Measurements from ENCODE around the gene NHLH2.

NHLH2 gene

DNA sequence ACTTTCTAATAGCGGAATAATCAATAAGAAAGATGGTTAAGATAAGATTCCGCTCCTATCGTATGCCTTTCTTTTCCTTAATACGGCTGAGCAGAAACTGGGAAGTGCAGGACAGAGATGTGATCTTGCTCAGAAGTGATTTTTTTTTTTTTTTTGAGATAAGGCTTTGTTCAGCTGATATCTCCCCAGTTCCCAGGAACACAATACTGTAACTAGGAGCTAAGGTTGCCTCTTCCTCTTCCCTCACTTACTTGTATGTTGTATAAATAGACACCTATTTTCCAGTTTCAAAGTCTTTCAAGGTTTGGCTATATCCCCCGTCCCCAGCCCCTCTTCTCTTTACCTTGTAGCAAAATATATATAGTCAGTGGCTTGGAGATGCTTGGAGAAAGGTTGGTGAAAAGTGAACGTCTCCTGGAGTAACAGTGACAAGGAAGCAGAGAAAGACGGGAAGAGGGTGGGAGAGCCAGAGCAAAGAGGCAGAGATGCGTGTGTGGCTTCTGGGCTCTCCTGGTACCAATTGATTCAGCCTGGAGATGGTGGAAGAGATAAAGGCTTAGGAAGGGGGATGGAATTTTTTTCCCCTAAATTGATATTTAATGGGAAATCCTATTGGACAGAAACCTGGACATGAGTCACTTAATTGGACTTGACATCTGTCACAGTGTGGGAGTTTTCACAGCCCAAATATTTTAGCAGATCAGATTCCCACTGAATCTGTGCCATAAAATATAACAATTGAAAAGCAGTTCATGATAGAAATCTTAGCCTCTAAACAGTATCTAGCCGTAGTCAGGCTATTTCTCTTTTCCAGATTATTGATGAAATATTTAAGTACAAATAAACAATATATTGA is at the start of gene NHLH2:
TSS of gene NHLH2 (minus strand) at position 522 of the 856 bp plus-strand sequence. CDS start 2,754 bp downstream, outside the sequence.
- no peak for DNase-seq (ENCODE audit: low read depth)

DNA sequence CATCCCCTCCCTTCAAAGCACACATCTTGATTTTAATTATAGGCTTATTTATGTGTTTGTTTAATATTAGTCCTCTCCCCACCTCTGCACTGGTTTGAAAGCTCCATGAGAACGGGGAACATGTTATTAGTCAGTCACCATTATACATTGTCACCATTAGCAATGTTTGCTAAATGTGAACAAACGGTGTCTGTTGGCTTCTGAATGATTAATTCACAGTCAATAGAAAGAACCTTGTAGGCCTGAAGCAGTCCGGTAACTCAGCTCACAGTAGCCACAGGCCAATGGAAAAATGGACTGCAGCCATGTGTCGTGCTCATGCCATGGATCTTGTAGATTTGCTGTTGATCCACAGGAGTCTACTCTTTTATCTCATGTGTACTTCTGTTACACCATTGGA is 49.7 kb upstream of the NHLH2 start:
- no peak for DNase-seq (ENCODE audit: low read depth)

DNA sequence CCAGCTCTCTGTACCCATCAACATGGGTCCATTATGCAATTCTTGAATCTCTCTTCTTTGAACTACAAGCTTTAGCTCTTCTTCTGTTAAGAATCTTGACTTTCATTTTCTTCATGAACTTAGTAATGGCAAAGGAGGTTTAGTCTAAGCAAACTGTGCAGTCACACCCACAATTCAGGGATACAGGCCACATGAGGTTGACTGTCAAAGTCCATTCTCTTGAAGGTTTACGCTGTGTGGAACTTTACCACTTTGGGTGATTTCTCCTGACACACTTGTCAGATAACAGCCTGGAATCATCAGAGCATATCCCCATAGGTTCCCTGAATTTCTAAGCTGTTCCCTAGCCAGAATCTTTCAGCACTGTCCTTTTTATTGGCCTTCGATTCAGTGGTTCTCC is 48.0 kb upstream of the NHLH2 start:
- no peak for DNase-seq (ENCODE audit: low read depth)

DNA sequence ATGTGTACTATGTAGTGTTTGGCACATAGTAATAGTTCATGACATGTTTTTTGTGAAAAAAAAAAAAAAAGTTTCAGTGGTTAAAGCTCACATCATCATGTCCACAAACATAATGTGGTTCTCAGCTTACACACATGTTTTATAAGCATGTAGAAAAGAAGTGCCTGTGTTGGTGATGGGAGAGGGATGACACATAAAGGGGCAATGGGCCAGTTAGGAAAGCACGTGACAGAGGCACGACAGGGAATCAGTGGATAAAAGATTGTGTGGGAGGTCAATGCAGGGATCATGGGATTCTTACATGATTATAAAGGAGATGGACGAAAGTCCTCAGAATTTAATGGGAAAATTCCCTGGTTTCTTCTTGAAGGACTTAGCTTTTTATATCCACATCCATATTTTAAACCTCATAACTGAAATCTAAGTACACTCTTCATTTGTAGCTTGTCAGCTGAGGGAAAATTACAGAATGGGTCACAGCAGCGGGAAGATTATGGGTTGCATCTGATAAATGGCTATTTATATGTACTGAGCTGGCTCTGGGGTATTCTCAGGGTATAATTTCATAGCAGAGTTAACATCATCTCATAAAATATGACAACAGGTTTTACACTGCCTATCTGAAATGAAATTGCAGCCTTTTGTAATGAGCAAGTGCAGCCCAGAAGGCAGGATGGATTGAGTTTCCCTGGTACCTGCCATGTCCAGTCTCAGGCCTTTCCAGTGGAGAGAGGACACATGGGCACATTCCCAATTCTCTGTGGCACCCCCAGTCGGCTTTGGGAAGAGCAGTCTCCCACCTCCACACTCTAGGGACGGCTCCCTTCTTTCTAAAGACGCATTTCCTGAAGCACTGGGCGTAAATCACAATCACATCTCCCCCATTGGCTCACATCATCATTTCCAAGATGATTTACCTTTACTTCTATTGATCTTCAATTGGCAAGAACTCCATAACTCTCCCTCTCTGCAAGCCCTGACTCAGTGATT is 42.3 kb upstream of the NHLH2 start:
- DNase-seq (ENCODE audit: low read depth), result no peak

DNA sequence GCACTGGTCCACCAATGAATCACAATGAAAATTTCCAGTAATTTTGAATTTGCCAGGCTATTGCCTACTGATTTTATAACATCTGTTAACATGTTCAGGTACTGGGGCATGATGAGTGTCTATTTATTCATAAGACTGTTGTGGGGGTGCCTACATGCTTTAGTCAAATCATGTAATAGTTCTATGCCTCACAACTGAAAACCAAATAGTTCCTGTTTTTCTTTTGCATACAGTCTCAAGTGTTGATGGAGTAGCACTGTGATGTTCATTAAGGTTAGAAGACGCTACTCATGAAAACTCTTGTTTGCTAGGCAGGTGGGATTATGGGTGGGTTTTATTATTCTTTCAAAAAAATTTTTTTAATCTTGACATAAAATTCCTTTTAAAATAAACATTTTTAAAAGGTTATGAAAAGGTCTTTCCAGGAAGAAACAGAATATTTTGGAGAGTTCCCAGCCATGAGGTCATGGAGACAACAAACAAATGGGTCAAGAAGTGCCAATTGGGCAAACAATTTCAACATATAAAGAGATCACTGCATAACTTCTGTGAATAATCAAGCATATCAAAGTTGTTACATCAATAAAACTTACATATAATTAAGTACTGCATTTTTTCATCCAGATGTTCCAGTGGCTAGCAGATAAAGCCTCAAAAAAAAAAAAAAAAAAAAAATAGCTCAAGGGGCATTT is 40.2 kb upstream of the NHLH2 start:
- no peak for DNase-seq (ENCODE audit: low read depth)

DNA sequence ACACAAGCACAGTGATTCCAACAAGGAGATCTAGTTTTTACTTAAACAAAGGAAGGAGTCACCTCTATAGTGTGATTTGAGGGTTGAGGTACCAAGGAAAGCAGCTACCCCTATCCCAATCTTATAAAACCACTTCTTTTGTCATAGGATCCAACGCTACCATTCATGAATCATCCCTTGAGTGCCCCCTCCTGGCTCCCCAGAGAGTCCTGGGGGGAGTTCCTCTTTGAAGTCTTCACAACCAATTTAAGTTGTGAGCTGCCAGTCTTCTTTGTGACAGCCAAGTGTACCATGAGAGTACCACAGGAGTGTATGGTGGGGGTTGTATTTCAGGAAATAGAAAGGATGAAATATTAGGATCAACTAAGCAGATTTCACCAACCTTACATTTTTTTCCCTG is 39.1 kb upstream of the NHLH2 start:
- DNase-seq (ENCODE audit: low read depth), result no peak

DNA sequence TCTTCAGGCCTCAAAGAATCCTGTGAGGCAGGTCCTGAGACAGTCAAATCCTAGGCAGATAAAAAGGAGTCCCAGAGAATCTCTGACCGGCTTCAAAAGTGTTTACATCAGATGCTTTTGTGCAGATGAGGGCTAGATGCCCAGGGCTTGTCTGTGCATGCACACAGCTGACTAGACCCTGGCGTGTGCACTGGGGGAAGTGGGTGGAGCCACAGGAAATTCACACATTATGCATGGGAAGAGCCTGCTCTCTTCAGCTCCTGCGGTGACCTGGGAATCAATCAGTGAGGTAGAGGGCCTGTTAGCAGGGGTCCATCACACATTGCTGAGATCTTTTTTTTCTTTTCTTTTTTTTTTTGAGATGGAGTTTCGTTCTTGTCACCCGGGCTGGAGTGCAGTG is 36.6 kb upstream of the NHLH2 start:
- DNase-seq (ENCODE audit: low read depth), result no peak

DNA sequence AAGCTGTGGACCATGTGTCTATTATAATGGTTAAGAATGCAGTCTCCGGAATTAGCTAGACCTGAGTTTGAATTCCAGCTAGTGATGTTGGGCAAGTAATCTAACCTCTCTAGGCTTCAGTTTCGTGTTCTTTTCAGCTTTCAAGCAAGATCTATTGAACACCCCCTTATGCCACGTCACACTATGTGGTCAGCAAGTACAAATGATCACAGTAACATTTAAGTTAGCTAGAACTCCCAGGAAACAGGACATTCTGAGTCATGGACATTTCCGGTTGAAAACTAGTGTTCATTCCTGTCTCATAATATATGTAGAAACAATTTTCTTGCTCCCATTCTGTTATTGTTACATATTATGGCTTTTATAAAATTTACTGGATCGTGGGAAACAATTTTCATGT is 34.0 kb upstream of the NHLH2 start:
- DNase-seq (ENCODE audit: low read depth), result no peak

DNA sequence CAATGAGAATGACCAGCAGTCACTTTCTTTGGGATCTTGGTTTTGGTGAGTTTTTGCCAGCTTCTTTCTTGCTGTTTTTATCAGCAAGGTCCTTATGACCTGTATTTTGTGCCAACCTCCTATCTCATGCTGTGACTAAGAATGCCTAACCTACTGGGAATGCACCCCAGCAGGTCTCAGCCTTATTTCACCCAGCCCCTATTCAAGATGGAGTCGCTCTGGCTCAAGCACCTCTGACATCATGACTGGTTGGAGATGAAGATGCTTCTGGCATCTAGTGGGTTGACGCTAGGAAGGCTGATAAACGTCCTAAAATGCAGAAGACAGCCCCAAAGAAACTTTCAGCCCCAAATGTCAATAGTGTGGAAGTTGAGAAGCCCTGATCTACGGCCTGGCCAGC is 33.6 kb upstream of the NHLH2 start:
- DNase-seq (ENCODE audit: low read depth), result no peak

DNA sequence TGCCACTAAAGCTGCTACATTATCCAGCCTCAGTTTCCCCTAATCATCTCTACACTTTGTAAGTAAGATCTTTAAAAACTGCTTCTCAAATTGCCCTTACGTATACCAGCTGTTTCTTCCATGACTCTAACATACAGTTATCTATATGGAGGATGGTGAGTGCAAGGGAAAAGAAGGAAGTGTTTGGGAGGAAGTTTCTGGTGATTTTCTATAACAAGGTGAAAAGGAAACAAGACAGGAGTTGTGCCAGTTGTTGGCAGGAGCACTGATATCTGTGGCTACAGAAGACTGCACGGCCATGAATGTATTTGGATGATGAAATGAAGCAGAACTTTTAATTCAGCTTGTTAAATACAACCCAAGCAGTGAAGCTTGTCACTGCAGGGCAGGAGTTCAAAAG is 32.3 kb upstream of the NHLH2 start:
- DNase-seq (ENCODE audit: low read depth), result no peak

DNA sequence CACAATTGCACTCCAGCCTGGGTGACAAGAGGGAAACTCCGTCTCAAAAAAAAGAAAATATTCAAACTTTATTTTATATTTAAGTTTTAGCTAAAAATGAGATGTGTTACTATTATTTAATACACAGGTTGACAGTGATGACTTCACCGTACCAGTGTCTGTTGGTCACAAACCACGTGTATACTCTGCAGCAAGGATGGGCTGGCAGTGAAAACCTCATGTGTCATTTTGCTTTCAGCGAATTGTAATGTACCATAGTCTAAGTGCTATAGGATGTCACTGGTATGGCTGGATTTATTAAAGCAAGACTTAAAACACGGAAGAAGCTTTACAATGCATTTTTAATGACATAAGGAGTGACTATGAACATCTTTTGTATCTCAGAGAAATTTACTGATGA is 28.1 kb upstream of the NHLH2 start:
- no peak for DNase-seq (ENCODE audit: low read depth)

DNA sequence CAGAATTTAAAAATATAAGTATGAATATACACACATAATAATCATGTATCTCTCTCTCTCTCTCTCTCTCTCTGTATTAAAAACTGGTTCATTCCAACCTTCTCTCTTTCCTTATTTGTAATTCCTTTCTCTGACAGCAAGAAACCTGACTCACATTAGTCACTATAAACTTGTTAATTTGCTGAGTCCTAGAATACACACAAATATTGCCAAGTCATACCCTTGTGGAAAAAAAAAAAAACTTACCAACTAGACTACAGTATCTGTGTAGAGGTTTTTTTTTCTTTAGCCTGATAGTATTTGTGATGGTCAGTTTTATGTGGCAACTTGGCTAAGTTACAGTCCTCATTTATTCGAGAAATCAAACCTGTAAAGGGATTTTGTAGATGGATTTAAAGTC is 26.3 kb upstream of the NHLH2 start:
- no peak for DNase-seq (ENCODE audit: low read depth)

DNA sequence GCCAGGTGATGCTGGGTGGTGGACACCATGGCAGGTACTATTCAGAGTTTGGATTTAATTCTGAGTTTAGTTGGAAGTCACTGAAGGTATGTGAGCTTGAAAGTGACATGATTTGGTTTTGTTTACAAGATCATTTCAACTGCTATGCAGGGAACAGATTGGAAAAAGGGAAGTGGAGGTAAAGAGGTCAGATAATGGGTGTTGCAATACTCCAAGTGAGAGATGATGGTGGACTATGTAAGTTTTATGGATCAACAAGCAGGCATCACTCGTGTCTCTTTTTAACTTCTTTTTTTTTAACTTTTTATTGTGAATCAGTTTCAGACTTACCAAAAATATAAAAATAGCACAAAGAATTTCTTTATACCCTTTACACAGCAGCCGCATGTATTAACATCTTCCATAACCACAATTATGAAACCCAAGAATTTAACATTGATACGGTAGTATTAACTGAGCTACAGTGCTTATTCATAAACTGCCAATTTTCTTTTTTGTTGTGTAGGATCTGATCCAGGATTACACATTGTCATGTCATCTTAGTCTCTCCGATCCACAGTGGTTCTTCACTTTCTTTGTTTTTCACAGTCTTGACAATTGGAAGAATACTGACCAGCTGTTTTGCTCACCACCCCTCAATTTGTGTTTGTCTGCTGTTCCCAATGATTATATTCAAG is 24.9 kb upstream of the NHLH2 start:
- DNase-seq (ENCODE audit: low read depth), result no peak

DNA sequence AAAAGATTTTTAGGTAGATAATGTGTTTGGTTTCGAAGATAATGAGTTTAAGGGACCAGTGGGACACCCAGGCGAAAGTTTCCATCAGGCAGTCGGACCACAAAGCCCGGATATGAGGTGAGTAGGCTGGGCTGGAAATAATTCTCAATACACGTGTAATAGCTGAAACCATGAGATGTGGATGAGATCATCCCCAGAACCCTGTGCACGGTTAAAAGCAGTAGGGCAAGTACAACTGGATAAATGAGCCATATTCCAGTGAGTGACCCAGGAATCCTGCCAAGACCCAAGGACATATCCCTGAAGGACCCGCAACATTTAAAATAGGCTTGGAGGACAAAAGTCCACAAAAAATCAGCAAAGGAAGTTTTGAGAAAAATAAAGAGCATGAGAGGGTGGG is 21.5 kb upstream of the NHLH2 start:
- DNase-seq (ENCODE audit: low read depth), result no peak

DNA sequence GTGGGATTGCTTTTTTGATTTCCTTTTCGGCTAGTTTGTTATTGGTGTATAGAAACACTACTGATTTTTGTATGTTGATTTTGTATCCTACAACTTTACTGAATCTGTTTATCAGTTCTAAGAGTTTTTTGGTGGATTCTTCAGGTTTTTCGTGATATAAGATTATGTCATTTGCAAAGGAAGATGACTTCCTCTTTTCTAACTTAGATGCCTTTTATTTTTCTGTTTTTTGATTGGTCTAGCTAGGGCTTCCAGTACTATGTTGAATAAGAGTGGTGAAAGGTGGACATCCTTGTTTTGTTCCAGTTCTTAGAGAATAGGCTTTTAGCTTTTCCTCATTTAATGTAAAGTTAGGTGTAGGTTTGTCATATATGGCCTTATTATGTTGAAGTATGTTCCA is 13.1 kb upstream of the NHLH2 start:
- DNase-seq (ENCODE audit: low read depth), result no peak

DNA sequence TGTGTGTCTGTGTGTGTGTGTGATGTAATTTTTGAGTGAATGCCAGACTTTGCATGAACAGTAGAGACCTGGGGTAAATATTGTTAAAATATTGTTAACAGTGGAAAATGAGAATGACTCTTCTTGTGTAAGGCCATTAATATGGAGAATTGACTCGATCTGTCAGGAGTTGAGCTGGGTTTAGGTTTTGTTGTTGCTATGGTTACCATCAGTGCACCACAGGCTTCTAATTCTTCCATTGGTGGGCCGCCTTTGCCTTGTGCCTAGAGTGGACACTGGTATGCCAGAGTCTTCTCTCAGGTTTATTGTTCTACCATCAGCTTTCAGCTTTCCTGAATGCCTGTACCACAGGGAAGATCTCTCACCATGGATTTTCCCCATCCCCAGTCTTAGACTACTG is 10.0 kb upstream of the NHLH2 start:
- no peak for DNase-seq (ENCODE audit: low read depth)

DNA sequence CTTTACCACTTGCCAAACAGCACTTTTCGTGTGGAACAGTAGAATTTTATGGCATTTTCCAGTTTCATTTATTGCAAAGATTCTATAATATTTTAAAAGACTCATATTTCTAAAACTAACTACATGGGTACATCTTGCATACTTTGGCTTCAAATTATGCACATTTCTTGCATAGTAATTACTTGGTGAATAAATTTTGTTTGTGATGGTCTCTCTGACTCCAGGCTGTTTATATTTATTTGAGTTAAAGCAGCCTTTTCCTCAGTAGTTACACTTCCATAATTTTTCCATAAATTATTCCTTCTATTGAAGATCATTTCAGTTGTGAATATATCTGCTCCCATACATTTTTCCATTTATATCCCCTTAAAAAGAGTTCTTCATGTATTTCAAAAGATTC is 6.9 kb upstream of the NHLH2 start:
- DNase-seq (ENCODE audit: low read depth), result no peak

DNA sequence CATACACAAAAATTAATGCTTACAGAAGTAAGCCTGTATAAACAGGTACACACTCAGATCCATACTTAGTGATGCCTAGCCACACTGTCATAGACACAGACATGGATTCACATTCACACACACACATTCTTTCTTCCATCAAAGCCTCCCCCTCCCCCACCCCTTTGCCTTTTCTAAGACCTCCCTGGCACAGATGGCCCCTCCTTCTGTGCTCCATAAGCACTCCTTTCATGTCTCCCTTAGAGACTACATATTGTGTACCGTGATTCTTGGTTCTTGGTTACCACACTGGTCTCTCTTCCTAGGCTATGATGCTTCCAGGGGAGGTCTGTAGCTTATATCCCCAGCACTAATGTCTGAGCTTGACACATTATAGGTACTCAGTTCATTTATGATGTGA is 2.0 kb upstream of the NHLH2 start:
- DNase-seq (ENCODE audit: low read depth), result no peak

DNA sequence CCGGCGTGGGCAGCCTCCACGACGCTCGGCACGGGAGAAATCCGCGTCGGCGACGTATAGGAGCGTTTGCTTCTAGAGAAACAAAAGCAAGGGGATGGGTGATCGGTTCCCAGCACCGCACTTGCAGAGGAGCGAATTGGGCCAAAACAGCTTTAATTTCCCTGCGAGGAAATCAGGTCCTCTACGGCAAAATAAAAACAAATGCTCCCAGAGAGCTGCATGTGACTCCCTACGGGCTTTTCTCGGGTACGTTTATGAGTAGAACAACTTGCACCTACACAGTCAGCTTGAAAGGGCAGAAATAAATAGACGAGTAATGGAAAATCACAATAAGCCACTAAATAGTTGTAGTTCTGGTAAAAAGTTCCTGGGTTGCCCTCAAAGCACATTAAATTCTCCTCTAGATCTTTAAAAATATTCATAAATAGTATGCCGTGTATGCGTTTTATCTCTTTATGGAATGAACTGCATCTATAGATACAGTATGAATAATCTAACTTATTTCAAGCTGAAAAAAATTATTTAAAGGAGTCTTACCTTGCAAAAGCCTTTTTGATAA is 1.2 kb downstream of the NHLH2 start:
- DNase-seq (ENCODE audit: low read depth), result no peak

DNA sequence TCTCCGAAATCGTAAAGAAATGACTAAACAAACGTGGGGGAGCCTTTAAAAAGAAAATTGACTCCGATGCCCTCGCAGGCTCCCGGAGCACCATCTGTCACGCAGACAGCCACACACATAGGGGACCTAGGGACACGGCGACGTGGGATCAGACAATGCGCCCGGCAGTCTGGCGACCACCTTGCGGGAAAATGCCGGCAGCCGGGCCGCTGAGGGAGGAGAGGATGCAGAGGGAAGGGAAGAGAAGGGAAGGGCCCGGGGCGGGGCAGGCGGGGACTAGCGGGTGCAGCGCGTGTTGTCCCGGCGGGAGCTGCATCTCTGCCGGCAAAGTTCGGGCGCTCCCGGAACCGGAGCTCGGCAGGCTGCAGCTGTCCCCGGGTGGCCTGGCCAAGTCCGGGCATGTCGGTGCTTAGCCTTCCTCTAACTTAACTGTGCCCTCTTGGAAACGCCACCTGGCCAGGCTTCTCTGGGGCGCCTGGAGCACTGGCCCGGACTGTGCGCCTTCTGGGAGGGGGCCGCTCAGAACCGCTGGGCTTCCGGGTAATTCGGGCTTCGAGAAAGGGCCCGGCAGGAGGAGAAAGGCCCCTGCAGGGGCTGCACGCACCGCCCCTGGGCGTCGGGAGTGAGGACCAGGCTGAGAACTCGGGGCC is 1.8 kb downstream of the NHLH2 start:
- no peak for DNase-seq (ENCODE audit: low read depth)

DNA sequence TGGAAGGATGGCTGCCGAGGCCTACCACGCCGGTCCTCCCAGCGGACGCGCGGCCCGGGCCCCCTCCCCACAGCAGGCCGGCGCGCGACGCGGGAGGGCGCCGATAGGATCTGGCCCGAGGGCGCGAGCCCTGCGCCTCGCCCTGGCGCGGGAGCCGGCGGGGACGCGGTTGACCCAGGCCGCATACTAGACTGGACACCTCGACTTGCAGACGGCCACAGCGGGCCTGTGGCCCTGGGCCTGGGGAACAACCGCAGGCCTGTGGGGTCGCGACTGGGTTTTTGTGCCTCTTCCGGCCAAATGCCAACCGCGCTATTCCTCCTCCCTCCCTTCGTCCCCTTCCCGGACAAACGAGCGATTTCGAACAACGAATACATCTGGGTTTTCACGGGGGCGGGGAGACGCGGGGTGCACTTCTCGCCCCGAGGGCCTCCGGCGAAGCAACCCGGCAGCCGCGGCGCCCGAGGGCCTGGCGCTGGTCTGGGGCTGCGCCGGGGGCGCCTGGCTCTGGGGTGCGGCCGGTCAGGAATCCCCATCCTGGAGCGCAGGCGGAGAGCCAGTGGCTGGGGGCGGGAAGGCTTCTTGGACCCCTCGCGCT is 2.4 kb downstream of the NHLH2 start:
- DNase-seq (ENCODE audit: low read depth), result no peak
